K562 (cell line): ENCODE measurements around the gene PPM1D.

ENCODE experiments used
- BRD4 ChIP-seq: fragments of 200-600 bp; sonication (generic); IDR thresholded peaks from 2 replicates; pipeline ENCODE4 v1.6.1; 2017; ENCODE audit warnings: inconsistent platforms
- HMGXB4 ChIP-seq: sonication (generic); formaldehyde crosslinking; IDR thresholded peaks from 2 replicates; pipeline ENCODE4 v1.8.1; 2023; ENCODE audit warnings: mild to moderate bottlenecking, missing genetic modification reagents
- NFYB ChIP-seq: IDR thresholded peaks from 2 replicates; pipeline ENCODE4 v1.6.1; 2011; ENCODE audit warnings: mild to moderate bottlenecking, moderate library complexity; ENCODE audit not compliant: insufficient read length; ENCODE audit errors: extremely low read depth
- SP2 ChIP-seq: IDR thresholded peaks from 2 replicates; pipeline ENCODE4 v1.6.1; 2011; ENCODE audit warnings: mild to moderate bottlenecking, low read depth, low read length, moderate library complexity; ENCODE audit not compliant: poor library complexity, severe bottlenecking; ENCODE audit errors: extremely low read depth
- ZBTB7A ChIP-seq: IDR thresholded peaks from 2 replicates; pipeline ENCODE4 v1.6.1; 2011; ENCODE audit warnings: low read depth, mild to moderate bottlenecking, low read length, moderate library complexity, borderline replicate concordance; ENCODE audit not compliant: control insufficient read depth
- ZNF24 ChIP-seq: fragments of 450-650 bp; IDR thresholded peaks from 2 replicates; pipeline ENCODE4 v1.6.1; 2016
- ZNF778 ChIP-seq: fragments of 450-650 bp; formaldehyde crosslinking; IDR thresholded peaks from 2 replicates; pipeline ENCODE4 v1.4.0; 2020; ENCODE audit warnings: mild to moderate bottlenecking, moderate library complexity

GRCh38 chr17:60610473-60610872 lies 10.5 kb downstream of the PPM1D start:
- no peak for TF ChIP-seq ZNF778
- no peak for TF ChIP-seq ZNF24
- TF ChIP-seq NFYB = no peak
- no peak for TF ChIP-seq HMGXB4 (CRISPR knock-in tag)
- no peak for TF ChIP-seq ZBTB7A
- no peak for TF ChIP-seq BRD4
- no peak for TF ChIP-seq SP2
